ENCODE data around the gene OR2B6.

OR2B6 gene

DNA sequence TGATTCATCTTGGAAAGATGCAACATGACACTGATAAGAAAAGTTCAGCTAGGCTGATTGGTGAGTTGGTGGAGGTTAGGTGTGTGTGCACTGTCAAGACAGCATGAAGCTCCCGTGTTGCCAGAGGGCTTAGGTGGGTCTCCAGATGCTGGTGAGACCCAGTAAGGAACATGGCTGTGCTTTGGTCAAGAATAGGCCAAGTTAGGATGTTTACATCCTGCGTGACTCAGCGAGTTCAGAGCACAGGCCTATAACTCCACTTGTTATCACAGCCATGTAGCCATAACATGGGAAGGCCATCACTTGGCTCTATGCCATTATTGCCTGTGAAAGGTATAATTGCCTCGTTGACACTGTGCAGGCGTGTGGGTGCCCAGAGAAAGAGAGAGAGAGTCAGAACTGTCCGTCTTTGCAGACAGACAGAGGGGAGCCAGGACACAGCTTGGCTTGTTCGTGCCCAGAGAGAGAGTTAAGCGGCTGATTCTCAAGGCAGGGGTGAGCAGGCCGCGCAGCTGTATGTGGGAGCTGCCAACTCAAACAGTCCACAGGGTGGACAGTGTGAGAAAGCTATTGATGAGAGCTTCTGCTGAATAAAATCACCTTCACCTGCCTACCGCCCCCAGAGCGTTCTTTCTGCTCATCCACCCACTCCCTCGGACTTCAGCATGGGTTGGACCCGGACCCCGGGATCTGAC, 43.5 kb downstream of the OR2B6 start:
- no peak overlapping the region for H3K9ac ChIP-seq (ENCODE audit: low read length)

DNA sequence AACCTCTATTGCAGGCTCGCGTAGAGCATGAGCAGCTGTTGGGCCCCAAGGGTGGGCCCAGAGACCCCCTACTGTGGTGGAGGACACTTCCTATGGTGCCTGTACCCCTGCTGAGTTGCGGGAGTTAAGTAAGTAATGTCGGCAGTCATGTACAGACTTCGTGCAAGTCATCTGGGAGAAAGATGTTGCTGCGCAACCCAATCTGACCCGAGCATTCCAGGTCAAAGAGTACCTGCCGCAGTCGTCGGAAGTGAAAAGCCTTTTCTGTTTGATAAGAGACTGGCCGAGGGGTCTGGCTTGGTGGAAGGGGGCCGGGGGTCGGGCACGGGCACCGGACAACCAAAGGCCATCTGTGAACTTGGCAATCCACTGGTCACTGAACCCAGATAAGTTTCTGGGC, 44.3 kb downstream of the OR2B6 start:
- H3K4me1 ChIP-seq (ENCODE audit: insufficient read depth, low read length, severe bottlenecking): no peaks in the 10 kb centered on the region
- no peaks in the 10 kb centered on the region for H3K27me3 ChIP-seq (ENCODE audit: insufficient read depth, low read length)
- no peak overlapping the region for H2AFZ ChIP-seq (ENCODE audit: low read length)
- H3K9me3 ChIP-seq (ENCODE audit: low read length): no peaks in the 10 kb centered on the region
- no peaks in the 10 kb centered on the region for H3F3A ChIP-seq (ENCODE audit: insufficient read depth, low read length)
- H3K4me3 ChIP-seq (ENCODE audit: low read depth, low read length, poor library complexity, severe bottlenecking): no peak overlapping the region
- no peak overlapping the region for H3K27ac ChIP-seq (ENCODE audit: low read depth, low read length, poor library complexity, severe bottlenecking)
- TF ChIP-seq, protein P1, sequence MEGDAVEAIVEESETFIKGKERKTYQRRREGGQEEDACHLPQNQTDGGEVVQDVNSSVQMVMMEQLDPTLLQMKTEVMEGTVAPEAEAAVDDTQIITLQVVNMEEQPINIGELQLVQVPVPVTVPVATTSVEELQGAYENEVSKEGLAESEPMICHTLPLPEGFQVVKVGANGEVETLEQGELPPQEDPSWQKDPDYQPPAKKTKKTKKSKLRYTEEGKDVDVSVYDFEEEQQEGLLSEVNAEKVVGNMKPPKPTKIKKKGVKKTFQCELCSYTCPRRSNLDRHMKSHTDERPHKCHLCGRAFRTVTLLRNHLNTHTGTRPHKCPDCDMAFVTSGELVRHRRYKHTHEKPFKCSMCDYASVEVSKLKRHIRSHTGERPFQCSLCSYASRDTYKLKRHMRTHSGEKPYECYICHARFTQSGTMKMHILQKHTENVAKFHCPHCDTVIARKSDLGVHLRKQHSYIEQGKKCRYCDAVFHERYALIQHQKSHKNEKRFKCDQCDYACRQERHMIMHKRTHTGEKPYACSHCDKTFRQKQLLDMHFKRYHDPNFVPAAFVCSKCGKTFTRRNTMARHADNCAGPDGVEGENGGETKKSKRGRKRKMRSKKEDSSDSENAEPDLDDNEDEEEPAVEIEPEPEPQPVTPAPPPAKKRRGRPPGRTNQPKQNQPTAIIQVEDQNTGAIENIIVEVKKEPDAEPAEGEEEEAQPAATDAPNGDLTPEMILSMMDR (IDR thresholded peaks at IDR 0.05; ENCODE audit: low read length): no peak
- no peak for TF ChIP-seq EZH2 (IDR thresholded peaks at IDR 0.05; ENCODE audit: borderline replicate concordance, low read length)
- H3K9me2 ChIP-seq (ENCODE audit: low read depth, low read length): no peaks in the 10 kb centered on the region
- no peaks in the 10 kb centered on the region for H3K36me3 ChIP-seq (ENCODE audit: insufficient read depth, low read length)
- no peak overlapping the region for H3K9ac ChIP-seq (ENCODE audit: low read length)
- H4K20me1 ChIP-seq (ENCODE audit: insufficient read depth, low read length): no peaks in the 10 kb centered on the region
- H3K4me2 ChIP-seq (ENCODE audit: low read length): no peak overlapping the region
- H3K79me2 ChIP-seq (ENCODE audit: insufficient read depth, low read length): no peaks in the 10 kb centered on the region

More for the DNA sequence above, 43.5 kb downstream of the OR2B6 start:
- H3K4me1 ChIP-seq (ENCODE audit: insufficient read depth, low read length, severe bottlenecking): no peaks in the 10 kb centered on the region
- H4K20me1 ChIP-seq (ENCODE audit: insufficient read depth, low read length): no peaks in the 10 kb centered on the region
- no peaks in the 10 kb centered on the region for H3F3A ChIP-seq (ENCODE audit: insufficient read depth, low read length)
- H3K4me3 ChIP-seq (ENCODE audit: low read depth, low read length, poor library complexity, severe bottlenecking): no peak overlapping the region
- H3K27ac ChIP-seq (ENCODE audit: low read depth, low read length, poor library complexity, severe bottlenecking): no peak overlapping the region
- H2AFZ ChIP-seq (ENCODE audit: low read length): no peak overlapping the region
- no peaks in the 10 kb centered on the region for H3K9me2 ChIP-seq (ENCODE audit: low read depth, low read length)
- no peaks in the 10 kb centered on the region for H3K9me3 ChIP-seq (ENCODE audit: low read length)
- TF ChIP-seq, protein P1 (IDR thresholded peaks at IDR 0.05; ENCODE audit: low read length): no peak
- no peak for TF ChIP-seq EZH2 (IDR thresholded peaks at IDR 0.05; ENCODE audit: borderline replicate concordance, low read length)
- no peaks in the 10 kb centered on the region for H3K79me2 ChIP-seq (ENCODE audit: insufficient read depth, low read length)
- H3K36me3 ChIP-seq (ENCODE audit: insufficient read depth, low read length): no peaks in the 10 kb centered on the region
- H3K4me2 ChIP-seq (ENCODE audit: low read length): no peak overlapping the region
- no peaks in the 10 kb centered on the region for H3K27me3 ChIP-seq (ENCODE audit: insufficient read depth, low read length)

DNA sequence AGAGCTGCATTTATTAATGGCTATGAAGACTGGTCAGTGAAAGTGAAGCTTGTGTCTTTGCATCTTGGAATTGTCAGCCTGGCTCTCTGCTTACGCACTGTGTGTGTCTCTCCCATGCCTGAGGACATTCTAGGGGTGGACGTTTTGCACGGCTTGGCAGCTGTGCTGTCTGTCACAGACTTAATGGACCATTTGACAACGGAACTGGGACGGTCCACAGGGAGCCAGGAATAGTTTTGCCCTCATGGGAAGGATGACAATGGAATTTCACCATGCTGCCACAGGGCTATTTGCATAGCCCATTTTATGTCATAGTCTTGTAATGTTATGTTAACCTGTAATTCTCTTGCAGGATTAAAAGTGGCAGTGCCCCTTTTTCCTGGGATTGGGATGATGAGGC, 44.7 kb downstream of the OR2B6 start:
- Histone ChIP-seq H2AFZ (ENCODE audit: low read length) (no peak overlapping the region), H3K4me1 (ENCODE audit: insufficient read depth, low read length, severe bottlenecking) (no peaks in the 10 kb centered on the region), H3K4me2 (ENCODE audit: low read length) (no peak overlapping the region), H3K9ac (ENCODE audit: low read length) (no peak overlapping the region), H3K27me3 (ENCODE audit: insufficient read depth, low read length) (no peaks in the 10 kb centered on the region), H3K9me2 (ENCODE audit: low read depth, low read length) (no peaks in the 10 kb centered on the region), H3K9me3 (ENCODE audit: low read length) (no peaks in the 10 kb centered on the region), H3K79me2 (ENCODE audit: insufficient read depth, low read length) (no peaks in the 10 kb centered on the region), H3F3A (ENCODE audit: insufficient read depth, low read length) (no peaks in the 10 kb centered on the region), H3K4me3 (ENCODE audit: low read depth, low read length, poor library complexity, severe bottlenecking) (no peak overlapping the region), H3K36me3 (ENCODE audit: insufficient read depth, low read length) (no peaks in the 10 kb centered on the region), H4K20me1 (ENCODE audit: insufficient read depth, low read length) (no peaks in the 10 kb centered on the region), H3K27ac (ENCODE audit: low read depth, low read length, poor library complexity, severe bottlenecking) (no peak overlapping the region)
- TF ChIP-seq EZH2 (IDR thresholded peaks at IDR 0.05; ENCODE audit: borderline replicate concordance, low read length): no peak
- TF ChIP-seq, protein P1 (IDR thresholded peaks at IDR 0.05; ENCODE audit: low read length): no peak

Measured in OCI-LY1 (cell line).